ENCODE measurements around the gene AMPH.

AMPH gene

GRCh38 chr7:38539477-38540081 lies 91.6 kb downstream of the AMPH start:
- H3K27ac ChIP-seq, result no peak overlapping the region
- no peak for TF ChIP-seq CTCF (conservative IDR thresholded peaks at IDR 0.05)

- TF ChIP-seq CTCF (conservative IDR thresholded peaks at IDR 0.05), result no peak
- no peak overlapping the region for H3K27ac ChIP-seq
These were observed 96.1 kb downstream of the AMPH start for GRCh38 chr7:38535073-38535472.

GRCh38 chr7:38525857-38526256 lies 105.3 kb downstream of the AMPH start:
- no peak overlapping the region for H3K27ac ChIP-seq
- no peak for TF ChIP-seq CTCF (conservative IDR thresholded peaks at IDR 0.05)

- no peak overlapping the region for H3K27ac ChIP-seq
- TF ChIP-seq CTCF (conservative IDR thresholded peaks at IDR 0.05), result no peak
These were observed 106.4 kb downstream of the AMPH start for GRCh38 chr7:38524786-38525185.

GRCh38 chr7:38520741-38521140 lies 110.4 kb downstream of the AMPH start:
- H3K27ac ChIP-seq, result no peak overlapping the region
- TF ChIP-seq CTCF (conservative IDR thresholded peaks at IDR 0.05), result no peak

GRCh38 chr7:38518541-38518940 lies 112.6 kb downstream of the AMPH start:
- H3K27ac ChIP-seq, result no peak overlapping the region
- TF ChIP-seq CTCF (conservative IDR thresholded peaks at IDR 0.05), result no peak

- TF ChIP-seq CTCF (conservative IDR thresholded peaks at IDR 0.05), result no peak
- H3K27ac ChIP-seq, result no peak overlapping the region
These were observed 118.5 kb downstream of the AMPH start for GRCh38 chr7:38512704-38513103.
